GM12878 (cell line): Measurements from ENCODE around the gene ABHD18. TPM values are rescaled to one million over a fixed set of nuclear protein-coding genes. Genes with fewer than 3 reads are reported as not detected.

Experiments
- ATAC-seq: fragments of 200-7000 bp; cut with Tn5 transposase; 3 replicates; pipeline ENCODE4 v1.9.1; 2020; ENCODE audit warnings: mild to moderate bottlenecking, moderate library complexity
- BruUV-seq: library from RNA; stranded (reverse); fragments of 400-500 nt; replicated peaks from 2 replicates; lab custom pipeline; 2021; lab: Mats Ljungman, UMichigan
- CTCF ChIA-PET: fragments of 300-600 bp; sonication (Branson Sonifier 250); formaldehyde crosslinking; extraction: SDS; loops from one replicate; lab custom pipeline; 2021; ENCODE audit warnings: inconsistent platforms; lab: Yijun Ruan, JAX
- POLR2A ChIA-PET: fragments of 350-600 bp; formaldehyde crosslinking; extraction: SDS; loops from one replicate; lab custom pipeline; 2021; ENCODE audit warnings: inconsistent platforms; lab: Charles Lee
- RAD21 ChIA-PET: fragments of 300-600 bp; sonication (Branson Sonifier 250); formaldehyde crosslinking; loops from one replicate; lab custom pipeline; 2023; ENCODE audit warnings: antibody characterized with exemption; ENCODE audit not compliant: unreplicated experiment; lab: Charles Lee
- SMC1A ChIA-PET: fragments of 300-600 bp; sonication (Branson Sonifier 250); formaldehyde crosslinking; loops from one replicate; lab custom pipeline; 2023; ENCODE audit not compliant: unreplicated experiment, uncharacterized antibody; lab: Charles Lee
- DNase-seq: peaks from one replicate; pipeline ENCODE4 v3.0.0-alpha.2; 2011; ENCODE audit warnings: low read depth, low spot score
- FAIRE-seq: peaks from 3 replicates; lab custom pipeline; 2011; peaks lifted over from hg19 to GRCh38; lab: Jason Lieb, UNC
- H2AFZ ChIP-seq: 2 replicates; pipeline ENCODE4 v1.6.0; 2011; ENCODE audit warnings: low read depth, low read length, control low read depth; ENCODE audit not compliant: control insufficient read depth
- H3K27ac ChIP-seq: 2 replicates; pipeline ENCODE4 v1.5.1; 2011; ENCODE audit warnings: control low read depth; ENCODE audit not compliant: control insufficient read depth, insufficient read depth
- H3K27me3 ChIP-seq, 2 experiments: replicated peaks in 1 of 2; 2 replicates each; pipeline versions ENCODE4 v1.6.0 to v1.6.1; 2011; ENCODE audit warnings: low read length in 1 of 2; ENCODE audit not compliant: control insufficient read depth in 2 of 2, insufficient read depth in 2 of 2
- H3K36me3 ChIP-seq, 2 experiments: 2 replicates each; pipeline ENCODE4 v1.5.1; 2011; ENCODE audit warnings: low read length in 1 of 2; ENCODE audit not compliant: control insufficient read depth in 2 of 2, insufficient read depth in 2 of 2
- H3K4me1 ChIP-seq: 2 replicates; pipeline ENCODE4 v1.6.1; 2011; ENCODE audit warnings: mild to moderate bottlenecking, low read length, moderate library complexity, mixed read lengths; ENCODE audit not compliant: control insufficient read depth, insufficient read depth
- H3K4me2 ChIP-seq: 2 replicates; pipeline ENCODE4 v1.6.0; 2011; ENCODE audit warnings: control low read depth; ENCODE audit not compliant: control insufficient read depth, insufficient read depth
- H3K4me3 ChIP-seq: fragments of 200-600 bp; sonication (generic); 2 replicates; pipeline ENCODE4 v1.5.1; 2016
- H3K79me2 ChIP-seq: 2 replicates; pipeline ENCODE4 v1.6.0; 2011; ENCODE audit warnings: low read length; ENCODE audit not compliant: control insufficient read depth, insufficient read depth
- H3K9ac ChIP-seq: 2 replicates; pipeline ENCODE4 v1.8.0; 2011; ENCODE audit warnings: low read length, control low read depth, mixed read lengths; ENCODE audit not compliant: control insufficient read depth, insufficient read depth
- H3K9me3 ChIP-seq: replicated peaks from 3 replicates; pipeline ENCODE4 v1.5.1; 2011; ENCODE audit warnings: mild to moderate bottlenecking, low read length; ENCODE audit not compliant: control insufficient read depth, insufficient read depth
- H4K20me1 ChIP-seq: 2 replicates; pipeline ENCODE4 v1.6.0; 2011; ENCODE audit not compliant: control insufficient read depth, insufficient read depth
- BHLHE40 ChIP-seq, 2 experiments: fragments of 450-650 bp in 1 of 2; IDR thresholded peaks; 2 replicates each; pipeline ENCODE4 v1.6.1; 2011 to 2017; ENCODE audit warnings: low read depth in 2 of 2, borderline replicate concordance in 1 of 2, improper control_type of control experiment in 1 of 2, low read length in 1 of 2, mild to moderate bottlenecking in 1 of 2
- CHD1 ChIP-seq: IDR thresholded peaks from 2 replicates; pipeline ENCODE4 v1.6.1; 2012; ENCODE audit warnings: low read depth, low read length, improper control_type of control experiment
- FOXK2 ChIP-seq: fragments of 450-650 bp; IDR thresholded peaks from 2 replicates; pipeline ENCODE4 v1.6.1; 2017; ENCODE audit warnings: mild to moderate bottlenecking, moderate library complexity
- JUNB ChIP-seq: IDR thresholded peaks from 2 replicates; pipeline ENCODE4 v1.6.1; 2016; ENCODE audit warnings: antibody characterized with exemption, mild to moderate bottlenecking
- MYB ChIP-seq: fragments of 150-350 bp; IDR thresholded peaks from 2 replicates; pipeline ENCODE4 v1.6.1; 2014; ENCODE audit warnings: mild to moderate bottlenecking, low read depth, low read length, borderline replicate concordance
- POLR2A ChIP-seq: IDR thresholded peaks from 2 replicates; pipeline ENCODE4 v1.6.1; 2011; ENCODE audit warnings: low read depth, mild to moderate bottlenecking, low read length
- POLR2AphosphoS2 ChIP-seq: IDR thresholded peaks from 2 replicates; pipeline ENCODE4 v1.6.1; 2011; ENCODE audit warnings: low read depth, mild to moderate bottlenecking, low read length, improper control_type of control experiment, moderate library complexity
- SIX5 ChIP-seq: IDR thresholded peaks from 2 replicates; pipeline ENCODE4 v1.6.1; 2011; ENCODE audit warnings: mild to moderate bottlenecking, low read depth, low read length, moderate library complexity; ENCODE audit not compliant: severe bottlenecking
- SPI1 ChIP-seq: IDR thresholded peaks from 2 replicates; pipeline ENCODE4 v1.6.1; 2011; ENCODE audit warnings: low read depth, mild to moderate bottlenecking, low read length, moderate library complexity, borderline replicate concordance; ENCODE audit not compliant: insufficient read depth
- TBL1XR1 ChIP-seq: IDR thresholded peaks from 2 replicates; pipeline ENCODE4 v1.6.1; 2012; ENCODE audit warnings: low read depth, low read length, improper control_type of control experiment
- TCF12 ChIP-seq: IDR thresholded peaks from 2 replicates; pipeline ENCODE4 v1.6.1; 2011; ENCODE audit warnings: low read depth, mild to moderate bottlenecking, low read length
- YY1 ChIP-seq: IDR thresholded peaks from 2 replicates; pipeline ENCODE4 v1.6.1; 2011; ENCODE audit warnings: low read depth, mild to moderate bottlenecking, low read length
- ZSCAN29 ChIP-seq: fragments of 450-650 bp; IDR thresholded peaks from 2 replicates; pipeline ENCODE4 v1.6.1; 2017; ENCODE audit warnings: mild to moderate bottlenecking, moderate library complexity
- WGBS: methylation state at CpG from one replicate; pipeline ENCODE4 v1.1.6; 2016; ENCODE audit warnings: low lambda C conversion rate; ENCODE audit not compliant: insufficient replicate concordance, insufficient coverage; ENCODE audit errors: missing lambda C conversion rate; 5-methylcytosine and 5-hydroxymethylcytosine counted together
- in situ Hi-C: fragments of 300-500 bp; cut with MboI; formaldehyde crosslinking; loops from 9 replicates; pipeline ENCODE4 v1.14.3; 2018; ENCODE audit warnings: mixed read lengths
- intact Hi-C: fragments of 100-400 bp; cut with micrococcal nuclease; formaldehyde crosslinking; loops from one replicate; pipeline ENCODE4 v1.14.2; 2022; ENCODE audit not compliant: unreplicated experiment
- polyA plus RNA-seq, 11 experiments: library from polyadenylated mRNA; depleted of rRNA in 4 of 11; unstranded in 6 of 11; stranded (reverse) in 5 of 11; fragments of >200 nt; fragmentation: Nextera tagmentation in 4 of 11; fragmentation: Illumina TruSeq in 1 of 11; extraction: Ambion mirVana in 4 of 11; extraction: Trizol in 1 of 11; gene quantifications; 1 replicate in 1 of 11; 2 replicates in 10 of 11; pipeline versions ENCODE4 v1.2.1 to v1.2.3, GENCODE V29; 2011 to 2016; ENCODE audit warnings: inconsistent platforms in 2 of 11, missing spikeins in 2 of 11, low read depth in 1 of 11
- total RNA-seq, 4 experiments: library from RNA; depleted of rRNA in 3 of 4; stranded (reverse); fragments of >200 nt in 3 of 4; fragmentation: Illumina TruSeq in 1 of 4; extraction: Trizol in 1 of 4; gene quantifications; 2 replicates each; pipeline versions ENCODE4 v1.2.1 to v1.2.3, GENCODE V29; 2013 to 2021
- TF ChIP-seq, protein P1 (sequence below): fragments of 450-650 bp; IDR thresholded peaks from 2 replicates; pipeline ENCODE4 v1.6.1; 2017; ENCODE audit warnings: antibody characterized with exemption, mild to moderate bottlenecking, moderate library complexity
- TF ChIP-seq, protein P2 (sequence below): IDR thresholded peaks from 2 replicates; pipeline ENCODE4 v1.6.1; 2011; ENCODE audit warnings: low read depth, mild to moderate bottlenecking, low read length, moderate library complexity, borderline replicate concordance; ENCODE audit errors: extremely low read depth
- TF ChIP-seq, protein P3 (sequence below): IDR thresholded peaks from 2 replicates; pipeline ENCODE4 v1.6.1; 2011; ENCODE audit warnings: low read depth, low read length, improper control_type of control experiment, borderline replicate concordance
- TF ChIP-seq, protein P4 (sequence below): fragments of 450-650 bp; formaldehyde crosslinking; IDR thresholded peaks from 2 replicates; pipeline ENCODE4 v1.4.0; 2020; ENCODE audit warnings: mild to moderate bottlenecking, moderate library complexity

Gene ABHD18
- total and polyA plus RNA-seq, 10 of the 15 experiments (the other 5 are each of a cell fraction or from before 2014, with no cell fraction given), result 3.4 to 13.5 (median 9.6) TPM

DNA sequence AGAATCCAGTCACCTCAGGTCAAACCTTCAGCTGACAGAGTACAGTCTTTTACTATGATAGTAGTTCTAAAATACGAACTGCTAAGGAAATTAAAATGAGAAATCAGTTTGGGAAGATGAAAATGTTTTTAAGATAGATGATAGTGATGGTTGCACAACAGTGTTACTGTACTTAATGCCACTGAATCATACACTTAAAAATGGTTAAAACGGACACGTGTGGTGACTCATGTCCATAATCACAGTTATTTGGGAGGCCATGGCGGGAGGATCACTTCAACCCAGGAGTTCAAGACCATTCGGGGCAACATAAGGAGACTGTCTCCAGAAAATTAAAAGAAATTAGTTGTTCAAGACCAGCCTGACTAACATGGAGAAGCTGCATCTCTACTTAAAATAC, 41.4 kb downstream of the ABHD18 start:
- RAD21 ChIA-PET, result interaction anchor here (0.9 kb wide), 1 partner anchor 9 kb away, joined by 3 read pairs; no protein-coding TSS in a partner anchor
- FAIRE-seq (no peak), DNase-seq (no peak), ATAC-seq (no peak)
- H2AFZ ChIP-seq, result no peak overlapping the region
- H3K79me2 ChIP-seq, result no peaks in the 10 kb centered on the region
- H3K9ac ChIP-seq, result no peak overlapping the region
- no peak overlapping the region for H3K4me3 ChIP-seq
- no peak overlapping the region for H3K27ac ChIP-seq
- intact Hi-C loops (no loop called here), in situ Hi-C loops (no loop called here)
- POLR2A ChIA-PET, result no interaction called here
- H3K36me3 ChIP-seq, result no peaks in the 10 kb centered on the region; a peak in 2 of 4 replicates
- H3K9me3 ChIP-seq, result no peaks in the 10 kb centered on the region
- no TSS peak for BruUV-seq
- CTCF ChIA-PET, result no interaction called here
- H3K4me1 ChIP-seq, result no peaks in the 10 kb centered on the region
- WGBS, result 97% methylated on average over 5 of the region's 5 CpGs
- SMC1A ChIA-PET, result interaction anchor here (0.7 to 1.2 kb wide), 2 partner anchors 12 to 191 kb away, joined by 3 read pairs; no protein-coding TSS in a partner anchor
- no peaks in the 10 kb centered on the region for H4K20me1 ChIP-seq
- no peaks in the 10 kb centered on the region for H3K27me3 ChIP-seq
- H3K4me2 ChIP-seq, result no peak overlapping the region
- no peak for TF ChIP-seq ZSCAN29
- TF ChIP-seq POLR2A, result no peak
- no peak for TF ChIP-seq SIX5
- no peak for TF ChIP-seq TBL1XR1
- TF ChIP-seq SPI1, result no peak
- no peak for TF ChIP-seq JUNB
- no peak for TF ChIP-seq FOXK2
- TF ChIP-seq, protein P1, sequence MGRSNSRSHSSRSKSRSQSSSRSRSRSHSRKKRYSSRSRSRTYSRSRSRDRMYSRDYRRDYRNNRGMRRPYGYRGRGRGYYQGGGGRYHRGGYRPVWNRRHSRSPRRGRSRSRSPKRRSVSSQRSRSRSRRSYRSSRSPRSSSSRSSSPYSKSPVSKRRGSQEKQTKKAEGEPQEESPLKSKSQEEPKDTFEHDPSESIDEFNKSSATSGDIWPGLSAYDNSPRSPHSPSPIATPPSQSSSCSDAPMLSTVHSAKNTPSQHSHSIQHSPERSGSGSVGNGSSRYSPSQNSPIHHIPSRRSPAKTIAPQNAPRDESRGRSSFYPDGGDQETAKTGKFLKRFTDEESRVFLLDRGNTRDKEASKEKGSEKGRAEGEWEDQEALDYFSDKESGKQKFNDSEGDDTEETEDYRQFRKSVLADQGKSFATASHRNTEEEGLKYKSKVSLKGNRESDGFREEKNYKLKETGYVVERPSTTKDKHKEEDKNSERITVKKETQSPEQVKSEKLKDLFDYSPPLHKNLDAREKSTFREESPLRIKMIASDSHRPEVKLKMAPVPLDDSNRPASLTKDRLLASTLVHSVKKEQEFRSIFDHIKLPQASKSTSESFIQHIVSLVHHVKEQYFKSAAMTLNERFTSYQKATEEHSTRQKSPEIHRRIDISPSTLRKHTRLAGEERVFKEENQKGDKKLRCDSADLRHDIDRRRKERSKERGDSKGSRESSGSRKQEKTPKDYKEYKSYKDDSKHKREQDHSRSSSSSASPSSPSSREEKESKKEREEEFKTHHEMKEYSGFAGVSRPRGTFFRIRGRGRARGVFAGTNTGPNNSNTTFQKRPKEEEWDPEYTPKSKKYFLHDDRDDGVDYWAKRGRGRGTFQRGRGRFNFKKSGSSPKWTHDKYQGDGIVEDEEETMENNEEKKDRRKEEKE, result no peak
- TF ChIP-seq CHD1, result no peak
- TF ChIP-seq, protein P2, sequence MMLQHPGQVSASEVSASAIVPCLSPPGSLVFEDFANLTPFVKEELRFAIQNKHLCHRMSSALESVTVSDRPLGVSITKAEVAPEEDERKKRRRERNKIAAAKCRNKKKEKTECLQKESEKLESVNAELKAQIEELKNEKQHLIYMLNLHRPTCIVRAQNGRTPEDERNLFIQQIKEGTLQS, result no peak
- TF ChIP-seq, protein P3, sequence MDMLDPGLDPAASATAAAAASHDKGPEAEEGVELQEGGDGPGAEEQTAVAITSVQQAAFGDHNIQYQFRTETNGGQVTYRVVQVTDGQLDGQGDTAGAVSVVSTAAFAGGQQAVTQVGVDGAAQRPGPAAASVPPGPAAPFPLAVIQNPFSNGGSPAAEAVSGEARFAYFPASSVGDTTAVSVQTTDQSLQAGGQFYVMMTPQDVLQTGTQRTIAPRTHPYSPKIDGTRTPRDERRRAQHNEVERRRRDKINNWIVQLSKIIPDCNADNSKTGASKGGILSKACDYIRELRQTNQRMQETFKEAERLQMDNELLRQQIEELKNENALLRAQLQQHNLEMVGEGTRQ, result no peak
- no peak for TF ChIP-seq MYB
- TF ChIP-seq YY1, result no peak
- TF ChIP-seq, protein P4, sequence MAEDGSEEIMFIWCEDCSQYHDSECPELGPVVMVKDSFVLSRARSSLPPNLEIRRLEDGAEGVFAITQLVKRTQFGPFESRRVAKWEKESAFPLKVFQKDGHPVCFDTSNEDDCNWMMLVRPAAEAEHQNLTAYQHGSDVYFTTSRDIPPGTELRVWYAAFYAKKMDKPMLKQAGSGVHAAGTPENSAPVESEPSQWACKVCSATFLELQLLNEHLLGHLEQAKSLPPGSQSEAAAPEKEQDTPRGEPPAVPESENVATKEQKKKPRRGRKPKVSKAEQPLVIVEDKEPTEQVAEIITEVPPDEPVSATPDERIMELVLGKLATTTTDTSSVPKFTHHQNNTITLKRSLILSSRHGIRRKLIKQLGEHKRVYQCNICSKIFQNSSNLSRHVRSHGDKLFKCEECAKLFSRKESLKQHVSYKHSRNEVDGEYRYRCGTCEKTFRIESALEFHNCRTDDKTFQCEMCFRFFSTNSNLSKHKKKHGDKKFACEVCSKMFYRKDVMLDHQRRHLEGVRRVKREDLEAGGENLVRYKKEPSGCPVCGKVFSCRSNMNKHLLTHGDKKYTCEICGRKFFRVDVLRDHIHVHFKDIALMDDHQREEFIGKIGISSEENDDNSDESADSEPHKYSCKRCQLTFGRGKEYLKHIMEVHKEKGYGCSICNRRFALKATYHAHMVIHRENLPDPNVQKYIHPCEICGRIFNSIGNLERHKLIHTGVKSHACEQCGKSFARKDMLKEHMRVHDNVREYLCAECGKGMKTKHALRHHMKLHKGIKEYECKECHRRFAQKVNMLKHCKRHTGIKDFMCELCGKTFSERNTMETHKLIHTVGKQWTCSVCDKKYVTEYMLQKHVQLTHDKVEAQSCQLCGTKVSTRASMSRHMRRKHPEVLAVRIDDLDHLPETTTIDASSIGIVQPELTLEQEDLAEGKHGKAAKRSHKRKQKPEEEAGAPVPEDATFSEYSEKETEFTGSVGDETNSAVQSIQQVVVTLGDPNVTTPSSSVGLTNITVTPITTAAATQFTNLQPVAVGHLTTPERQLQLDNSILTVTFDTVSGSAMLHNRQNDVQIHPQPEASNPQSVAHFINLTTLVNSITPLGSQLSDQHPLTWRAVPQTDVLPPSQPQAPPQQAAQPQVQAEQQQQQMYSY (CRISPR knock-in tag), result no peak
- no peak for TF ChIP-seq BHLHE40 (IDR thresholded peaks at IDR 0.05; ENCODE audit: borderline replicate concordance in 1 of 2, low read depth in 2 of 2, low read length in 1 of 2)
- TF ChIP-seq TCF12, result no peak
- TF ChIP-seq POLR2AphosphoS2, result no peak
